Inflammatory macrophage treated with lipopolysaccharide for 1 hour (primary cell): ENCODE results near the gene SLC9A1.
"Not testable (repeated sequence)": the region's sequence is repeated elsewhere in the genome, so short reads cannot be mapped to it uniquely, and the experiment has no call there.

ENCODE experiments used
- DNase-seq, 2 donors: peaks; one replicate each; pipeline ENCODE4 v3.0.0-alpha.2; 2020 to 2022

SLC9A1 gene

DNA sequence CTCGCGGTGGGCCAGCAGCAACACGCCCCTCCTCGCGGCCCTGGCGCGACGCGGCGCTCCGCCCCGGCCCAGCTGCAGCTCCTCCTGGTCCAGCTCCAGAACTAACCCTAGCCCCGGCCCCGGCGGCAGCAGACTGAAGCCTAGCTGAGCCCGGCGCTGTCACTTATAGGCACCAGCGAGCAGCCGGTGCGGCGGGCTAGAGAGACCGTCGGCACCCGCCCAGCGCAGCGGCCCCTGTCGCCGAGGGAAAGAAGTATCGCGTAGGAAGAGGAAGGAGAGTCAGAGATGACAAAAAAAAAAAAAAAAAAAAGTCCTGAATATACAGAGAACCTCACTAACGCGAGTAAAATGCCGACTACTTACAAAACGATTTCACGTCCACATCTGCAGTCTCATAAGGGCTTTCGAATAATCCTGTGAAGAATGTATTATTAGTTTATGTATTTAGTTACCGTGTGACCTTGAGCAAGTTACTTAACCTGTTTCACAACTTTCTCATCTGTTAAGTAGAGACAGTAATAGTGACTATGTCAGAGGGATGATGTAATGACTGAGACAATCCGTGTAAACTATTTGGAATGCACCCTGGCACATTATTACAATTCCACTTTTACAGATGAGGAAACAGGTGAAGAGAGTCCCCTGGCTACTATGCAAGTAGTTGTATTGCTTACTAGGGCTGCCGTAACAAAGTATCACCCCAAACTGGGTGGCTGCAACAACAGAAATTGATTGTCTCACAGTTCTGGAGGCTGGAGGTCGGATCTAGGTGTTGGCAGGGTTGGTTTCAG, at the start of gene SLC9A1:
TSS of gene SLC9A1 (minus strand) at position 135 of the 791 bp plus-strand sequence. CDS start 791 bp downstream, outside the sequence.
- DNase-seq = peak; percentile 94 to 96

DNA sequence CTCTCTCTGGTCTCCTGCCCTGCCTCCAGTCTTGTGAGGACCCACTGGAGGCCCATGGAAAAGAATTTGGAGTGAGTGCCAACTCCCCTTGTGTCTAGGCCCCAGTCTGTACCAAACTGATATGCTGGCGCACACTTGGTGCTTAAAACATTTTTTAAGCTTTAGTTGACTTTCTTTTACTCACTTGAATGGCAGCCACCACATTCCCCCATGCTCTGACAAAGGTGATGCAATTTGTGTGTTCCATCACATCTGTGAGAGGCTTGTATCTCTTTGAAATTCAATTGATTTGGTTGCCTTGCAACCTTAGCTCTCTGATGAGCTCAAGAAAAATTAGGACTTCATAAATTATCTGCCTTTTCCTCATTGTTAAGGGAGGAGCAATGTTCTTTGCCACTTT, 49.0 kb upstream of the SLC9A1 start:
- DNase-seq = no peak

DNA sequence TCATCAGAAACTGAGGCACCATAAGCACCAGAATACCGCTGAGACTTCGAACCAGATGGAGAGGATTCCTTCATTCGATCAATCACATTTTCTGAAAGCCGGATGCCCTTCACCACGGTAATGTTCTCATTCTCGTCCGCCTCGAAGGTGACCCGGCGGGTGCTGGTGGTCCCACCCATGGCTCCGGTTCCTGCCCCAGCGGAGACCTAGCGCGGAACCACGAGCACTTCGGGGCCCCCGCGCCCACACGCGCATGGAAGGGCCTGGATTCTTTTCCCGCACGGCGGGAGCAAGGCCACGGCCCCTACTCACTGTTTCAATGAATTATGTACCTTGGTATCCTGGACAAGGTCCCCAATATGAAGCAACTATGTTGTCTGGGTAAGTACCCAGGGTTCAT, 46.4 kb upstream of the SLC9A1 start:
- no peak for DNase-seq

DNA sequence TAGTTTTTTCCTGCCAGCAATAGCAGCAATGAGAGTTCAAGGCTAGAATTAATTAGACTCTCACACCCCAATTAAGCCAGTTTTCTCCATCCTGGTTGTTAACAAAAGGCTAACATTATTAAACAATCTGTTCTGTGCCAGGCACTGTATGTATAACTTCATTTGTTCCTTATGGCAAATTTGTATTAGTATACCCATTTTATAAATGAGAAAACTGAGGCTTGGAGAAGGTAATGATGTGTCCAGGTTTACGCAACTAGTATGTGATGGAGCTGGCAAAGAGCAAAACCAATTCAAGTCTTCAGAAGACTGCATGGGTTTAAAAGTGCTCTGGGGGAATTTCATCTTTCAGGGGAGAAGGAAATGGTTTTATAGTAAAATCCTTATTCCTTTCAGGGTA, 38.3 kb upstream of the SLC9A1 start:
- DNase-seq = no peak

DNA sequence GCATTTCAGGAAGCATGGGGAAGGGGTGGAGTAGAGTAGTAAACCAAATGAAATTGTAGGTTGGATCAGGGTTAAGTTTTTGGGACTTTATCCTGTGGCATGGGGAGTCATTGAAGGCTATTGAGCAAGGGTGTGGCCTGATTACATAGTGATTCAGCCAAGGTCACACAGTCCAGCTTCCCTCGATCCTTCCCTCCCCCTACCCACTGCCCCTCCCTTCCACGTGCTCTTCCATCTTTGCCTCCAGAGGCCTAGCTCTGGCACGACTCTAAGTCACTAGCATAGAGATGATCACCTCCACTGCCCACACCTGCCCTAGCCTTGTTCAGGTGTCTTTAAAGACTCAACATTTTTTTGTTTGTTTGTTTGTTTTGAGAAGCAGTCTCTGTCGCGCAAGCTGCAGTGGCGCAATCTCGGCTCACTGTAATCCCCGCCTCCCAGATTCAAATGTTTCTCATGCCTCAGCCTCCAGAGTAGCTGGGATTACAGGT, 37.2 kb upstream of the SLC9A1 start:
- peak; percentile 65 to 70 for DNase-seq

DNA sequence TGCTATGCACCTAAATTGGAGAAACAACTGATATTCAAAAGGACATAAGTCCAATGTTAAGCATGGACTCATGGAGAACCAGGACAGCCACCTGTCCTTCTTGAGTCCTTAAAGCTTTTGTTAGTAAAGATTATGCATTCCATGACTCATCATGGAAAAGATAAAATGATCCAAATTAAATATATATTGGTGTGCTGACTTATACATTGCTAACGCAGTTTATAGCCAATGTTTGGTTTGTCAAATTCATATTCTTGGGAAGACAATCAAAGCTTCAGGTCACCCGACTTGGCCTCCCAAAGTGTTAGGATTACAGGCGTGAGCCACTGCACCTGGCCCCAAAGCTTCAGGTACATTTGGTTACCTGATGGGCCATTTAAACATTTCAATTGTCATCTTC, 29.7 kb upstream of the SLC9A1 start:
- DNase-seq = not testable (repeated sequence)

DNA sequence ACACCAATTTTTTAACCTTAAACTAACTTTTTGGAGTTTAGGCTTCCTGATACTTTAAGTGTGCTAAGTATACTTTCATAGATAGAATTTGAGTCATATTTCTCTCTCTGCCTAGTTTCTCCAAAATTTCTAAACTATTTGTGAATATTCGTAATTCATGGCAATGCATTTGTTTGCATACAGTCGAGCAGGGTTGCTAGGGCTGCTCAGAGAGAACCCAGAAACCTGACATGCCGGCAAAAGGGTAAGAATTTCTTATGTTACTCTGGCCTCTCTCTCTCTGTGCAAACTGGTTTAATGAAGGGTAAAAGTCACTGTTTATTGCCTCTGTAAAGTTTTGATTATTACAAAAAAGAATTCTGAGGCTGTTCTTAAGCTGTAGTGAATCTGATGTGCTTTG, 25.1 kb upstream of the SLC9A1 start:
- no peak for DNase-seq

DNA sequence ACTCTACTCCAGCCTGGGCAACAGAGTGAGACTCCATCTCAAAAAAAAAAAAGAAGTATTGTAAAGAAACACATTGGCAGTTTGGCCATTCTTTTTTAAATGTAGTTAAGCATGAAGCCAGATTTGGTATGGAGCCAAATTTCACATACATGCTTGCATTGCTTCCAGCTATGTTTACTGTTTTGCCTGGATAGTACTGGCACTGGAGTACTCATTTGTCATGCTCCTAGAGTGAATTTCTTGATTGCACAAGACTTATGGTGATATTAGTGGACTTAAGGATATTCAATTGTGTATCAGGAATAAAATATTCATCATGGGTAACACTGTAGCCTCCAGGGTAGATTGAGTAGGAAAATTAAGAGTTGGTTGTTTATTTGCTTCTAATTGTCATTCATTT, 24.5 kb upstream of the SLC9A1 start:
- DNase-seq = no peak

DNA sequence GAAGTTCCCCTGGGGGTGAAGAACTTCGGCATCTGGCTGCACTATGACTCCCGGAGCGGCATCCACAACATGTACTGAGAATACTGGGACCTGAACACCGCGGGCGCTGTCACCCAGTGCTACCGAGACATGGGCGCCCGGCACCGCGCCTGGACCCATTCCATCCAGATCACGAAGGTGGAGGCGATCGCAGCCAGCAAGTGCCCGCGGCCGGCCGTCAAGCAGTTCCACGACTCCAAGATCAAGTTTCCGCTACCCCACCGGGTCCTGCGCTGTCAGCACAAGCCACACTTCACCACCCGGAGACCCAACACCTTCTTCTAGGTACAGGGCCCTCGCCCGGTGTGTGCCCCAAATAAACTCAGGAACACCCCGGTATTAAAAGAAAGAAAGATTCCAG, 22.0 kb upstream of the SLC9A1 start:
- DNase-seq = no peak

DNA sequence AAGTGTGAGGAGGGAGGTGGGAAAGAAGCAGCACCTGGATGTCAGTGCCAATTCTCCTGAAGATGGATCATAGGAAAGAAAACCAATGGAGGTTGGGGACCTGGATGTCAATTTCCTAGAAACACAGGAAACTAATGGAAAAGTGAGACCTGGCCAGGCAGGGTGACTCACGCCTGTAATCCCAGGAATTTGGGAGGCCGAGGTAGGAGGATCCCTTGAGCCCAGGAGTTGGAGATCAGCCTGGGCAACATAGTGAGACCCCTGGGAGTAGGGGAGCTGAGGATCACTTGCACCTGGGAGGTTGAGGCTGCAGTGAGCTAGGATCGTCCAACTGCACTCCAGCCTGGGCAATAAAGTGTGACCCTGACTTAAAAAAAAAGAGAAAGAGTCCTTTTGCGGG, 21.4 kb upstream of the SLC9A1 start:
- DNase-seq = no peak

DNA sequence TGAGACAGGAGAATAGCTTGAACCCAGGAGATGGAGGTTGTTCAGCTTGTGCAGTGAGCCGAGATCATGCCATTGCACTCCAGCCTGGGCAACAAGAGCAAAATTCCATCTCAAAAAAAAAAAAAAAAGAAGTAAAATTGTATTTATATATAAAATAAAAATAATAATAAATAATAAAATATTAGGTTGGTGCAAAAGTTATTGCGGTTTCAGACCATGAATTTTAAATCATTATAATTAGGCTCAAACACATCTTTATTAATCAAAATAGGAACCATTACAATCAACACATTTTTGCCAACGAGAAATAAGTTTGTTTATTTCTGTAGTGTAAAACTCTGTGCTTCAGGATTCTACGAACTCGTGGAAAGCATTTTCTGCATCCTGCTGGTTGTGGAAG, 18.1 kb upstream of the SLC9A1 start:
- DNase-seq = not testable (repeated sequence)

DNA sequence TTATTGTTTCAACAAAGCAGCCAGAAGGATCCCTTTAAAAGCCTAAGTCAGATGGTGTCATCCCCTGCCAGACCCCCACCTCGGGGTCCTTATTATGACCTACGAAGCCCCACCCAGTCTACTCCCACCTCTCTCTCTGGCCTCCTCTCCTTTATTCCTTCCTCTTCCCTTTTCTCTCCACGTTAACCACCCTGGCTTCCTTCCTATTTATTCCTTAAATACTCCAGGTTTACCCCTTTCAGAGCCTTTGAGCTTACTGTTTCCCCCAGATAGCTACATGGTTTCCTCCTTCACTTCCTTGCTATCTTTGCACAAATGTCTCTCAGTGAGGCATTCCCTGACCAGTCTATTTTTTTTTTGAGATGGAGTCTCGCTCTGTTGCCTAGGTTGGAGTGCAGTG, 12.0 kb upstream of the SLC9A1 start:
- no peak for DNase-seq

DNA sequence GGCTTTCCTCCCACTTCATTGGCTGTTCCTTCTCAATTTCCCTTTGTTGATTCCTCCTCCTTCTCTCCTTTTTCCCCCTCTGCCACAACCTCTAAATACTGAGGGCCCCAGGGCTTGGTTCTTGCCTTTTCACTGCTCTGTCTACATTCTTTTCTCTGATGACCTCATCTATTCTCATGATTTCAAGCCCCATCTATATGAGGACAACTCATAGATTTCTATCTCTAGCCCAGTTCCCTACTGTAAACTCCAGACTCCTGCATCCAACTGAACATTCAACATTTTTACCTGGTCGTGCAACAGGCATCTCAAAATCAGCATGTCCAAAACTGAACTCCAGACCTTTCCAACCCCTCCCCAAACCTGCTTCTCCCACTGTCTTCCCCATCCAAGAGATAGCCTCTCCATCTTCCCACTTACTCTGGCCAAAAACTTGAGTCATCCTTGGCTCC, 11.5 kb upstream of the SLC9A1 start:
- DNase-seq = no peak

DNA sequence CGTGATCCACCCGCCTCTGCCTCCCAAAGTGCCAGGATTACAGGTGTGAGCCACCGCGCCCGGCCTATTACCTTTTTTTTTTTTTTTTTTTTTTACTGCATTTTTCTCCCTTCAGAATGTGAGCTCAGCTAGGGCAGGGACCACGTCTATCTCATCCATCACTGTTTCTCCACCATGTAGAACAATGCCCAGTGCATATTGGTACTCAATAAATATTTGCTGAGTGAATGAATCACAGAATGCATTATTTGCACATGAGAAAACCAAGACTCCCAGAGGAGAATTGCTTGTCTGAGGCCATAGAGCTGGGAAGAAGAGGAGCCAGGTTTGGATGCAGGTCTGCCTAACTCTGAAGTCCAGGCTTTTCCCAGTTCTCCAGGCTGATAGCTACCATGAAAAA, 8.2 kb upstream of the SLC9A1 start:
- no peak for DNase-seq

DNA sequence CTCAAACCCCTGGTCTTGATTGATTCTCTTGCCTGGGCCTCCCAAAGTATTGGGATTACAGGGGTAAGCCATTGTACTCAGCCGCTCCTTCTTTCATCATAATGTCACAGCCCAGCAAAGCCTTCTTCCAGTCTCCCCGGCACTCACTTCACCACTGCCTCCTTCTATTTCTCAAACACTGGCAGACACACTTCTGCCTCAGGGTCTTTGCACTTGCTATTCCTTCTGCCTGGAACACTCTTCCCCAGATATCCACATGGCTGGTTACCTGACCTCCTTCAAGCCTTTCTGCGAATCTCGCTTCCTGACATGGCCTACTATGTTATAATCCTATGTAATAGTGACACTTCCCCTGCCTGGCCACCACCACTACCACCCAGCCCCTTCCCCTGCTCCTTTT, 7.2 kb upstream of the SLC9A1 start:
- DNase-seq = no peak

DNA sequence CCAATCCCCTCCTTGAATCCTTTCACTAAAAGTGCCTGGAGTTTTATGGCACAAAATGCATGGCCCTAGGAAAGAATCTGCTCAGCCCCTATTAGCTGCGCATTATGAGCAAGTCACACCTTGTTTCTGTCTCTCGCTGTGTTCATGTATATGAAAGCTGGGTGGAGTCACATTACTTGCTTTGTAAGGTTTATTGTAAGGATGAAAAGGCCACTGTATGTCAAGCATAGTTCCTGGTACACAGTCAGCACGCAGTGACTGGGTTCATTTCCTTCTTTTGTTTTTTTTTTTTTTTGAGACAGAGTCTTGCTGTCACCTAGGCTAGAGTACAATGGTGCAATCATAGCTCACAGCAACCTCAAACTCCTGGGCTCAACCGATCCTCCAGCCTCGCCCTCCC, 6.7 kb upstream of the SLC9A1 start:
- no peak for DNase-seq

DNA sequence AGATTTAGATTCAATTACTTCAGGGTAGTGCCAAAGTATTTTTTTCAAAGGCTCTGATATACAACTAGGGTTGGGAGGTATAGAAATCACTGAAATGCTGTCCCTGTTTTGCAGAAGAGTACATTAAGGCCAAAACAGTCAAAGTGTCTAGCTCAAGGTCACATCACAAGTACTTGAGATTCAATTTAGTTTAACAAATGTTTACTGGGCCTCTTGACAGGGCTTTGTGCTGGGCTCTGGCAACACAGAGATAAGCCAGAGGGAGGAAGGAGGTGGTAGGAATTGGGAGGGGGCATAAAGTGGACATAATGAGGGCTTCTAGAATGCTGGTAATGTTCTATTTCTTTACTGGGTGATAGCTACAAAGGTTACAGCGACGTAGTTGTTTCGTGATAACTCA, 2.3 kb upstream of the SLC9A1 start:
- DNase-seq = no peak

DNA sequence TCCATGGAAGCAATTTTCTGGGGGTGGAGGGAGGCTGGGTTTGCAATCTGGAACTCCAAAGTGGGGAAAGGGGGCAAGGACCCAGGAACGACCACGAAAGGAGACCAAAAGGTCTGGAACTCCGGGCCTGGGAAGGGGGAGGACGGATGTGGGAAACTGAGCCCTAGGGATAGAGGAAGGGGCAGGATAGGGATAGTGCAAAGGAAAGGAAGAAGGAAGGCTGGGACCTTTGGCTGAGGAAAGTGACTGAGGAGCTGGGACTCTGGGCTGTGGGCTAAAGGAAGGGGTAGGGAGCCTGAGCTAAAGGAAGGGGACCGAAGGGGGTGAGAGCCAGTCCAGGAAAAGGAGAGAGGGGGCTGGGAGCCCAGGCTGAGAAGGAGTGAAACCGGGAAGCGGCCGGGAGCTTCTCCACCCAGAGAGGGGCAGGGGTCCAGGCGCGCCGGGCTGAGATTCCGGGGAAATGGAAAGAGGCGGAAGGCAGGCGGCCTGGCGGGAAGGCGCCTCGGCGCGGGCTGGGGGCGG, 395 bp downstream of the SLC9A1 start:
- DNase-seq = no peak

DNA sequence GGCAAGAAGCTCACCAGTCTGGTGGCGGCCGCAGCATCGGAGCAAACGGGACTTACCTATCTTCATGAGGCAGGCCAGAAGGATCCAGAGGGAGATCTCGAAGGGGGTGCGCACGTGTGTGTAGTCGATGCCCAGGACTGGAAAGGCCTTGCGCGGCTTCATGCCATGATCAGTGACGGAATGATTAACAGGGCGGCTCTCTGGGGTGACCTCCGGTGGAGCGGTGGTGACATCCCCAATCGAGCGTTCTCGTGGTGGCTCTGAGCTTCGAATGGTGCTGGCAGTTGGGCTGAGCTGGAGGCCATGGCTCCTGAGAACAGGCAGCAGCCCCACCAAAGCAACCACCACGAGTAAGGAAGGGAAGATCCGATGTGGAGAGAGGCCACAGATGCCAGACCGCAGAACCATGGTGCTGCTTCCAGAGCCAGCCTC, 982 bp downstream of the SLC9A1 start:
- DNase-seq = no peak

DNA sequence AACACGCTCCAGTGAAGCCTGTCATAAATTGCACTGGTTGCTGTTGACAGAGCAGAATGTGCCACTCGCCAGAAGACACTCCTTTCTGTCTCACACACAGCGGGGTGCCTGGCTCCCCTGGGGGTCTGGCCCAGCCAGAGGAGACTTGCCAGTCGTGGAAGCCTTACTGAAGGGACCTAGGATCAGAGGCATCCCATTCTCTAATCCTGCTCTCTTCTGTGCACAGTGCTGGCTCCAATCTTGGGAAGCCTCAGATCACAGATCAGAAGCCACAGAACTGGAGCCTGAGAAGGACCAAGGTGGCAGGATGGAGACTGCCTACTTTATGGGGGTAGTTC, 1.4 kb downstream of the SLC9A1 start:
- DNase-seq = no peak

DNA sequence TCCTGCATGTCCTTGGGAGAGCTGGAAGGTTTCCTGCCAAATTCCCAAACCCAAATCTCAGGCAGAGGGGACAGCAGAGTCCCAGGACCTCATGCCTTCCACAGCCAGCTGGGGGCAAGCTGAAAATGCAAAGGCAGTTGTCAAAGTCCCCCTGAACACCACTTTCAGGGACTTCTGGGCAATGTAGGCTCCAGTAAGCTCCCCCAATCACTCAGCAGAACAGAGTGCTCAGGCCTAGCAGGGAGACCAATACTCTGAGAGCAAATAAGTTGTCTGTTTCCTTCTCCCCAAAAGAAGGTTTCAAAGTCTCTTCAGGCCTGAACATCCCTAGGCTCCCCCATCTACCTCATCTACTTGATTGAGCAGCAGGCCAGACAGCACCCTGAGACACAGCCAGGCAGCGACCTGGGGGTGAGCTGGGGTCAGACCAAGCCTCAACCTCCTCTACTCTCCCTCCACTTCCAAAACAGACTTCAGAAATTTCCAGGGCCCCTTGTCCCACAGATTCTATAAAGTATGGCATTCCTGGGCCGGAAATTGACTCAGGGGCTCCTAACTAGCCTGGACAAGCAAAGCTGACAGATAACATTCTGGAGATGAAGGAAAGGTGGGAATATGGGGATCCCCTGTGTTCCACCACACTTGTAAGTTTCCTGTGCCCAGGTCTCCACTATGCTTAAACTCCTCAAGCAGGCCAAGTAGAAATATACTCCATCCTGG, 1.9 kb downstream of the SLC9A1 start:
- DNase-seq = no peak

DNA sequence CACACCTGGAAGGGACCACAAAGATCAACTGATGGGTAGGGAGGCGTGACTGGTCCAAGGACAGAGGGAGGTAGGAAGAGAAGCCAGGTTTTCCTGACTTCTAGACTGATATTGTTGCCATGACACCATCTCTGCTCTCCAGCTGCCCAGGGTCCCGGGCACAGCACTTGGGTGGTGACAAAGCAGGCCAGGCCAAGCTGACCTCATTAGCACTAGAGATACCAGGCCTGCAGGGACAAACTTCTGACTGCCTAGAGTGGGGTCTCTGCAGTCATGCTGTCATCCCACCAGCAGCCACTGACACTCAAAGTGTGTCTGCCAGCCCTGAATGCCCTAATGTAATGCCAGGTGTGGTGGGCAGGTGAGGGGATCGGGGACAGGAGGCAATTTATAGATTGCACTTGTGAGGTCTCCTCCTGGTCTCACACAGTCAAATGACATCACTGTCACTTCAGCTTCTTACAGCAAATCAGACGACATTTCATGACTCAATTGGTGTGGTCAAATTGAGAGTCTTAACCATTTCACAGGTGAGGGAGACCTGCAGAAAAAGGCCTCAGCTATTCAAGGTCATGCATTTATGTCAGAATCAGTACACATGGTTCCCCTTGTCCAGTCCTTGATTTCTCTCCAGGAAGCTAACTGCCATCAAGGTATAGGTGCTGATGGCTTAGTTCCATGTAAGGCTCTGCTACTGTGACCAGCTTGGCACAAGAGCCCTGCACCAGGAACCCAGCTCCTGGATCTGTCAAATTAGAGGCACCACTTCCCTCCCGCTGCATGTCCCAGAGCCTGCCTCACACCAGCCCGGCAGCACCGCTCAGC, 2.7 kb downstream of the SLC9A1 start:
- no peak for DNase-seq

DNA sequence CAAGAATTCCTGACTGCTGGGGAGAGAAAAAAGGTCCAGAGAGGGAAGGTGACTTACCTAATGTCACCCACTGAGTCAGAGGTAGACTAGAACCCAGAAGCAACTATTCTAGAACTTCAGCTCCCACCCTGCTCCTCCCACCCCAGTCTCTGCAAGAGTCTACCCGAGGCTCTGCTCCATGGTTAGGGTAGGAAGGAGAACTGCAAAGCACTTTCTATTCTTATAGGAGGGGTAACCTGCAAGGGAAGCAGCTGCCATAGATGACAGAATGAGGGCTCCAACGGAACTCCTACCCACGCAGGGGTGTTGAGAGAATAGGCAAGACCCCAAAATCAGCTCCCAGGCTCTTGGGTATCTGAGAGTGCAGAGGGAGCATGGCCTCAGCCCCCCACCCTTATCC, 4.3 kb downstream of the SLC9A1 start:
- DNase-seq = no peak
